DND-41 (cell line): ENCODE measurements around the gene FITM1.

Experiments used
- ATAC-seq: fragments of 200-7000 bp; cut with Tn5 transposase; 3 replicates; pipeline ENCODE4 v1.9.1; 2021; ENCODE audit warnings: low read depth; ENCODE audit not compliant: insufficient read depth
- DNase-seq: peaks from one replicate; pipeline ENCODE4 v3.0.0-alpha.2; 2020
- H2AFZ ChIP-seq: 2 replicates; pipeline ENCODE4 v1.6.0; 2012; ENCODE audit warnings: low read depth, low read length
- H3K27ac ChIP-seq: 2 replicates; pipeline ENCODE4 v1.5.1; 2012; ENCODE audit warnings: low read length, inconsistent platforms
- H3K27me3 ChIP-seq: fragments of 200-600 bp; sonication (generic); 2 replicates; pipeline ENCODE4 v1.6.0; 2012; ENCODE audit warnings: low read length, mild to moderate bottlenecking, inconsistent platforms; ENCODE audit not compliant: insufficient read depth, poor library complexity
- H3K36me3 ChIP-seq: 2 replicates; pipeline ENCODE4 v1.5.1; 2012; ENCODE audit warnings: low read length, inconsistent platforms; ENCODE audit not compliant: insufficient read depth
- H3K4me1 ChIP-seq: 2 replicates; pipeline ENCODE4 v1.5.1; 2012; ENCODE audit warnings: mild to moderate bottlenecking, low read length; ENCODE audit not compliant: insufficient read depth
- H3K4me2 ChIP-seq: 2 replicates; pipeline ENCODE4 v1.6.0; 2012; ENCODE audit warnings: mild to moderate bottlenecking, moderate library complexity, low read length, inconsistent platforms; ENCODE audit not compliant: insufficient read depth
- H3K4me3 ChIP-seq, 2 experiments: fragments of 200-600 bp in 1 of 2; shearing (Covaris generic) in 1 of 2; 2 replicates each; pipeline ENCODE4 v1.5.1; 2012 to 2016; ENCODE audit warnings: inconsistent platforms in 2 of 2, low read length in 2 of 2, mild to moderate bottlenecking in 2 of 2, low read depth in 1 of 2, moderate library complexity in 1 of 2
- H3K79me2 ChIP-seq: 2 replicates; pipeline ENCODE4 v1.6.0; 2012; ENCODE audit warnings: low read length, inconsistent platforms; ENCODE audit not compliant: insufficient read depth
- H3K9ac ChIP-seq: 2 replicates; pipeline ENCODE4 v1.6.0; 2012; ENCODE audit warnings: low read depth, mild to moderate bottlenecking, inconsistent platforms, low read length, moderate library complexity
- H3K9me3 ChIP-seq: 2 replicates; pipeline ENCODE4 v1.5.1; 2012; ENCODE audit warnings: low read length, moderate library complexity, mild to moderate bottlenecking, inconsistent platforms; ENCODE audit not compliant: insufficient read depth, severe bottlenecking
- H4K20me1 ChIP-seq: 2 replicates; pipeline ENCODE4 v1.6.0; 2012; ENCODE audit warnings: low read length; ENCODE audit not compliant: insufficient read depth
- CTCF ChIP-seq: IDR thresholded peaks from 2 replicates; pipeline ENCODE4 v1.5.1; 2012; ENCODE audit warnings: borderline replicate concordance, low read length, moderate library complexity, mild to moderate bottlenecking; ENCODE audit not compliant: poor library complexity, severe bottlenecking; ENCODE audit errors: extremely low read depth
- EZH2 ChIP-seq: IDR thresholded peaks from 3 replicates; pipeline ENCODE4 v1.6.1; 2012; ENCODE audit warnings: borderline replicate concordance, low read depth, mild to moderate bottlenecking, moderate library complexity, low read length, inconsistent platforms; ENCODE audit not compliant: severe bottlenecking

The FITM1 gene

GRCh38 chr14:24177041-24177825, 46.8 kb downstream of the FITM1 start:
- no peak overlapping the region for H3K4me2 ChIP-seq
- H3K36me3 ChIP-seq, result peaks cover 40% of the 10 kb centered on the region
- H3K9ac ChIP-seq, result no peak overlapping the region
- H3K79me2 ChIP-seq, result no peaks in the 10 kb centered on the region
- no peak for ATAC-seq
- H3K4me1 ChIP-seq, result no peaks in the 10 kb centered on the region
- no peak for DNase-seq
- H3K27me3 ChIP-seq, result no peaks in the 10 kb centered on the region
- TF ChIP-seq EZH2 (no peak), CTCF (no peak)
- no peak overlapping the region for H2AFZ ChIP-seq
- peaks cover 10% of the 10 kb centered on the region; the same call in 1 of the 2 replicates for H4K20me1 ChIP-seq
- no peak overlapping the region for H3K4me3 ChIP-seq
- H3K27ac ChIP-seq, result no peak overlapping the region
- H3K9me3 ChIP-seq, result no peaks in the 10 kb centered on the region

GRCh38 chr14:24177891-24178290, 47.4 kb downstream of the FITM1 start:
- Histone ChIP-seq H3K27me3 (no peaks in the 10 kb centered on the region), H3K4me1 (no peaks in the 10 kb centered on the region), H3K36me3 (peaks cover 46% of the 10 kb centered on the region), H3K27ac (no peak overlapping the region), H3K4me2 (no peak overlapping the region), H3K9me3 (no peaks in the 10 kb centered on the region), H3K4me3 (no peak overlapping the region), H3K9ac (no peak overlapping the region), H4K20me1 (peaks cover 11% of the 10 kb centered on the region; the same call in 1 of the 2 replicates), H2AFZ (no peak overlapping the region), H3K79me2 (no peaks in the 10 kb centered on the region)
- DNase-seq, result no peak
- TF ChIP-seq CTCF (no peak), EZH2 (no peak)
- ATAC-seq, result no peak

GRCh38 chr14:24178399-24179178, 48.1 kb downstream of the FITM1 start:
- Histone ChIP-seq H3K79me2 (no peaks in the 10 kb centered on the region), H3K4me3 (no peak overlapping the region), H2AFZ (no peak overlapping the region), H3K27ac (no peak overlapping the region), H3K4me2 (no peak overlapping the region), H3K27me3 (no peaks in the 10 kb centered on the region), H3K36me3 (peaks cover 53% of the 10 kb centered on the region), H3K9ac (no peak overlapping the region), H3K9me3 (no peaks in the 10 kb centered on the region), H3K4me1 (no peaks in the 10 kb centered on the region), H4K20me1 (peaks cover 14% of the 10 kb centered on the region; the same call in 1 of the 2 replicates)
- ATAC-seq (no peak), DNase-seq (no peak)
- TF ChIP-seq CTCF (no peak), EZH2 (no peak)
